ENCODE measurements around the gene SYNM. TPM values are rescaled to one million over a fixed set of nuclear protein-coding genes. Genes with fewer than 3 reads are reported as not detected.

The SYNM gene
- total RNA-seq, 2 donors from 2014 or later = 2.3 to 12.5 TPM

GRCh38 chr15:99129644-99130043, 24.8 kb downstream of the SYNM start:
- Histone ChIP-seq H3K9ac (ENCODE audit: extremely low read depth, low read length, poor library complexity, severe bottlenecking) (no peak overlapping the region), H3K4me3 (ENCODE audit: low read length) (no peak overlapping the region), H3K9me3 (ENCODE audit: control insufficient read depth, low read length) (no peaks in the 10 kb centered on the region), H3K36me3 (ENCODE audit: control insufficient read depth, insufficient read depth, low read length) (peaks cover 15% of the 10 kb centered on the region), H3K27ac (ENCODE audit: low read depth, low read length) (no peak overlapping the region), H3K27me3 (ENCODE audit: control insufficient read depth, insufficient read depth, low read length, poor library complexity, severe bottlenecking) (no peaks in the 10 kb centered on the region), H3K4me1 (ENCODE audit: control insufficient read depth, insufficient read depth, low read length) (peaks cover 3% of the 10 kb centered on the region)
- Mint-ChIP-seq H3K9me3 (no peaks in the 10 kb centered on the region), H3K27ac (no peak overlapping the region), H3K4me3 (no peak overlapping the region), H3K27me3 (ENCODE audit: insufficient read depth) (no peaks in the 10 kb centered on the region), H3K4me1 (peaks cover 7% of the 10 kb centered on the region), H3K36me3 (ENCODE audit: low read depth) (peaks cover 63% of the 10 kb centered on the region)
- no peak for DNase-seq
- 94 to 95% methylated on average over 16 of the region's 16 CpGs for WGBS, 2 experiments (ENCODE audit: insufficient coverage in 1 of 2, insufficient read length in 1 of 2)
- TF ChIP-seq, protein P1, sequence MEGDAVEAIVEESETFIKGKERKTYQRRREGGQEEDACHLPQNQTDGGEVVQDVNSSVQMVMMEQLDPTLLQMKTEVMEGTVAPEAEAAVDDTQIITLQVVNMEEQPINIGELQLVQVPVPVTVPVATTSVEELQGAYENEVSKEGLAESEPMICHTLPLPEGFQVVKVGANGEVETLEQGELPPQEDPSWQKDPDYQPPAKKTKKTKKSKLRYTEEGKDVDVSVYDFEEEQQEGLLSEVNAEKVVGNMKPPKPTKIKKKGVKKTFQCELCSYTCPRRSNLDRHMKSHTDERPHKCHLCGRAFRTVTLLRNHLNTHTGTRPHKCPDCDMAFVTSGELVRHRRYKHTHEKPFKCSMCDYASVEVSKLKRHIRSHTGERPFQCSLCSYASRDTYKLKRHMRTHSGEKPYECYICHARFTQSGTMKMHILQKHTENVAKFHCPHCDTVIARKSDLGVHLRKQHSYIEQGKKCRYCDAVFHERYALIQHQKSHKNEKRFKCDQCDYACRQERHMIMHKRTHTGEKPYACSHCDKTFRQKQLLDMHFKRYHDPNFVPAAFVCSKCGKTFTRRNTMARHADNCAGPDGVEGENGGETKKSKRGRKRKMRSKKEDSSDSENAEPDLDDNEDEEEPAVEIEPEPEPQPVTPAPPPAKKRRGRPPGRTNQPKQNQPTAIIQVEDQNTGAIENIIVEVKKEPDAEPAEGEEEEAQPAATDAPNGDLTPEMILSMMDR (conservative IDR thresholded peaks at IDR 0.05) = no peak

- H3K27me3 ChIP-seq (ENCODE audit: control insufficient read depth, insufficient read depth, low read length, poor library complexity, severe bottlenecking) = no peaks in the 10 kb centered on the region
- H3K9me3 ChIP-seq (ENCODE audit: control insufficient read depth, low read length) = no peaks in the 10 kb centered on the region
- peaks cover 3% of the 10 kb centered on the region for H3K4me1 ChIP-seq (ENCODE audit: control insufficient read depth, insufficient read depth, low read length)
- no peak for DNase-seq
- H3K27me3 Mint-ChIP-seq (ENCODE audit: insufficient read depth) = no peaks in the 10 kb centered on the region
- peaks cover 7% of the 10 kb centered on the region for H3K4me1 Mint-ChIP-seq
- no peak overlapping the region for H3K4me3 Mint-ChIP-seq
- H3K27ac ChIP-seq (ENCODE audit: low read depth, low read length) = no peak overlapping the region
- H3K9me3 Mint-ChIP-seq = no peaks in the 10 kb centered on the region
- no peak overlapping the region for H3K4me3 ChIP-seq (ENCODE audit: low read length)
- TF ChIP-seq, protein P1 (conservative IDR thresholded peaks at IDR 0.05) = no peak
- H3K36me3 ChIP-seq (ENCODE audit: control insufficient read depth, insufficient read depth, low read length) = peaks cover 17% of the 10 kb centered on the region
- no peak overlapping the region for H3K27ac Mint-ChIP-seq
- H3K36me3 Mint-ChIP-seq (ENCODE audit: low read depth) = peaks cover 69% of the 10 kb centered on the region
- H3K9ac ChIP-seq (ENCODE audit: extremely low read depth, low read length, poor library complexity, severe bottlenecking) = no peak overlapping the region
- WGBS, 2 experiments (ENCODE audit: insufficient coverage in 1 of 2, insufficient read length in 1 of 2) = 94 to 95% methylated on average over 13 of the region's 13 CpGs
These were observed 25.4 kb downstream of the SYNM start for GRCh38 chr15:99130314-99130713.

DNA sequence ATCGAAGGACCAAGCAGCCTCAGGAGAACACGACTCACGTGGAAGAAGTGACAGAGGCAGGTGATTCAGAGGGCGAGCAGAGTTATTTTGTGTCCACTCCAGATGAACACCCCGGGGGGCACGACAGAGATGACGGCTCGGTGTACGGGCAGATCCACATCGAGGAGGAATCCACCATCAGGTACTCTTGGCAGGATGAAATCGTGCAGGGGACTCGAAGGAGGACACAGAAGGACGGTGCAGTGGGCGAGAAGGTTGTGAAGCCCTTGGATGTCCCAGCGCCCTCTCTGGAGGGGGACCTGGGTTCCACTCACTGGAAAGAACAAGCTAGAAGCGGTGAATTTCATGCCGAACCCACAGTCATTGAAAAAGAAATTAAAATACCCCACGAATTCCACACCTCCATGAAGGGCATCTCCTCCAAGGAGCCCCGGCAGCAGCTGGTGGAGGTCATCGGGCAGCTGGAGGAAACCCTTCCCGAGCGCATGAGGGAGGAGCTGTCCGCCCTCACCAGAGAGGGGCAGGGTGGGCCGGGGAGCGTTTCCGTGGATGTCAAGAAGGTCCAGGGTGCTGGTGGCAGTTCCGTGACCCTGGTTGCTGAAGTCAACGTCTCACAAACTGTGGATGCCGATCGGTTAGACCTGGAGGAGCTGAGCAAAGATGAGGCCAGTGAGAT, 26.0 kb downstream of the SYNM start:
- Histone ChIP-seq H3K4me1 (ENCODE audit: control insufficient read depth, insufficient read depth, low read length) (peaks cover 3% of the 10 kb centered on the region), H3K36me3 (ENCODE audit: control insufficient read depth, insufficient read depth, low read length) (peaks cover 17% of the 10 kb centered on the region), H3K27me3 (ENCODE audit: control insufficient read depth, insufficient read depth, low read length, poor library complexity, severe bottlenecking) (no peaks in the 10 kb centered on the region), H3K9ac (ENCODE audit: extremely low read depth, low read length, poor library complexity, severe bottlenecking) (no peak overlapping the region), H3K9me3 (ENCODE audit: control insufficient read depth, low read length) (no peaks in the 10 kb centered on the region), H3K27ac (ENCODE audit: low read depth, low read length) (no peak overlapping the region), H3K4me3 (ENCODE audit: low read length) (no peak overlapping the region)
- TF ChIP-seq, protein P1 (conservative IDR thresholded peaks at IDR 0.05) = no peak
- Mint-ChIP-seq H3K27ac (no peak overlapping the region), H3K9me3 (no peaks in the 10 kb centered on the region), H3K4me1 (peaks cover 7% of the 10 kb centered on the region), H3K36me3 (ENCODE audit: low read depth) (peaks cover 74% of the 10 kb centered on the region), H3K27me3 (ENCODE audit: insufficient read depth) (no peaks in the 10 kb centered on the region), H3K4me3 (no peak overlapping the region)
- WGBS, 2 experiments (ENCODE audit: insufficient coverage in 1 of 2, insufficient read length in 1 of 2) = 95 to 98% methylated on average over 28 to 30 of the region's 30 CpGs
- DNase-seq = peak; percentile 18

All from endodermal cell (in vitro differentiated cells).